WTC11 (cell line): Measurements from ENCODE around the gene MEGF11. TPM values are rescaled to one million over a fixed set of nuclear protein-coding genes. Genes with fewer than 3 reads are reported as not detected.

Source experiments
- ATAC-seq: fragments of 200-7000 bp; cut with Tn5 transposase; 2 replicates; pipeline ENCODE4 v1.10.0; 2021; ENCODE audit warnings: mild to moderate bottlenecking, moderate library complexity
- CTCF ChIA-PET: fragments of 300-600 bp; sonication (Branson Sonifier 250); formaldehyde crosslinking; loops from one replicate; lab custom pipeline; 2021; ENCODE audit warnings: antibody characterized with exemption; lab: Charles Lee
- POLR2A ChIA-PET: fragments of 350-600 bp; sonication (Branson Sonifier 250); formaldehyde crosslinking; loops from one replicate; lab custom pipeline; 2021; ENCODE audit warnings: antibody characterized with exemption; lab: Charles Lee
- DNase-seq: peaks from one replicate; pipeline ENCODE4 v3.0.0; 2021; ENCODE audit warnings: low spot score
- H3K27ac Mint-ChIP-seq: 2 replicates; pipeline ENCODE4 v1.8.0; 2021; ENCODE audit warnings: mixed read lengths
- H3K27me3 Mint-ChIP-seq: 2 replicates; pipeline ENCODE4 v1.8.0; 2021; ENCODE audit warnings: low read depth, mild to moderate bottlenecking, moderate library complexity, mixed read lengths
- H3K36me3 Mint-ChIP-seq: 2 replicates; pipeline ENCODE4 v1.8.0; 2021; ENCODE audit warnings: mixed read lengths
- H3K4me1 Mint-ChIP-seq: 2 replicates; pipeline ENCODE4 v1.8.0; 2022; ENCODE audit warnings: mixed read lengths
- H3K4me3 Mint-ChIP-seq: 2 replicates; pipeline ENCODE4 v1.8.0; 2021; ENCODE audit warnings: mild to moderate bottlenecking, moderate library complexity, mixed read lengths
- H3K9me3 Mint-ChIP-seq: 2 replicates; pipeline ENCODE4 v1.8.0; 2021; ENCODE audit warnings: mixed read lengths
- ATF3 ChIP-seq: sonication (generic); formaldehyde crosslinking; conservative IDR thresholded peaks from 2 replicates; pipeline ENCODE4 v1.8.1; 2022; ENCODE audit warnings: mild to moderate bottlenecking, missing genetic modification reagents
- CREM ChIP-seq: sonication (generic); formaldehyde crosslinking; IDR thresholded peaks from 2 replicates; pipeline ENCODE4 v1.8.1; 2022; ENCODE audit warnings: mild to moderate bottlenecking, missing genetic modification reagents, moderate library complexity
- ELF4 ChIP-seq: sonication (generic); formaldehyde crosslinking; IDR thresholded peaks from 2 replicates; pipeline ENCODE4 v1.8.1; 2022; ENCODE audit warnings: low read depth, mild to moderate bottlenecking, moderate library complexity, missing genetic modification reagents
- ESRRA ChIP-seq: sonication (generic); formaldehyde crosslinking; IDR thresholded peaks from 2 replicates; pipeline ENCODE4 v1.8.1; 2022; ENCODE audit warnings: mild to moderate bottlenecking, missing genetic modification reagents, borderline replicate concordance
- ETV6 ChIP-seq: sonication (generic); formaldehyde crosslinking; IDR thresholded peaks from 2 replicates; pipeline ENCODE4 v1.8.1; 2022; ENCODE audit warnings: mild to moderate bottlenecking, missing genetic modification reagents
- FOXJ3 ChIP-seq: sonication (generic); formaldehyde crosslinking; IDR thresholded peaks from 2 replicates; pipeline ENCODE4 v1.9.0; 2021; ENCODE audit warnings: missing genetic modification reagents, mild to moderate bottlenecking, borderline replicate concordance
- FOXK1 ChIP-seq: sonication (generic); formaldehyde crosslinking; IDR thresholded peaks from 2 replicates; pipeline ENCODE4 v1.8.0; 2022; ENCODE audit warnings: mild to moderate bottlenecking, moderate library complexity, missing genetic modification reagents
- FOXP1 ChIP-seq: sonication (generic); formaldehyde crosslinking; IDR thresholded peaks from 2 replicates; pipeline ENCODE4 v1.8.0; 2022; ENCODE audit warnings: missing genetic modification reagents, mild to moderate bottlenecking, moderate library complexity, borderline replicate concordance
- KAT7 ChIP-seq: sonication (generic); formaldehyde crosslinking; IDR thresholded peaks from 2 replicates; pipeline ENCODE4 v1.8.1; 2023; ENCODE audit warnings: missing genetic modification reagents, mild to moderate bottlenecking, borderline replicate concordance
- MXD4 ChIP-seq: fragments of 250-450 bp; sonication (Bioruptor Pico); IDR thresholded peaks from 2 replicates; pipeline ENCODE4 v1.8.0; 2021; ENCODE audit warnings: mild to moderate bottlenecking, moderate library complexity, borderline replicate concordance
- OVOL2 ChIP-seq: fragments of 250-450 bp; sonication (Bioruptor Pico); IDR thresholded peaks from 2 replicates; pipeline ENCODE4 v1.9.0; 2021; ENCODE audit warnings: mild to moderate bottlenecking, borderline replicate concordance
- PRRX2 ChIP-seq: fragments of 250-450 bp; sonication (Bioruptor Pico); IDR thresholded peaks from 2 replicates; pipeline ENCODE4 v1.8.0; 2021; ENCODE audit warnings: mild to moderate bottlenecking
- RELA ChIP-seq: sonication (generic); formaldehyde crosslinking; IDR thresholded peaks from 2 replicates; pipeline ENCODE4 v1.8.1; 2022; ENCODE audit warnings: missing genetic modification reagents, mild to moderate bottlenecking, borderline replicate concordance
- SMAD3 ChIP-seq: sonication (generic); formaldehyde crosslinking; IDR thresholded peaks from 2 replicates; pipeline ENCODE4 v1.8.0; 2022; ENCODE audit warnings: missing genetic modification reagents, mild to moderate bottlenecking, borderline replicate concordance
- TP53 ChIP-seq: sonication (generic); formaldehyde crosslinking; IDR thresholded peaks from 2 replicates; pipeline ENCODE4 v1.8.1; 2023; ENCODE audit warnings: mild to moderate bottlenecking, missing genetic modification reagents
- ZNF263 ChIP-seq: sonication (generic); formaldehyde crosslinking; IDR thresholded peaks from 2 replicates; pipeline ENCODE4 v1.8.1; 2022; ENCODE audit warnings: low read depth, mild to moderate bottlenecking, moderate library complexity, missing genetic modification reagents
- total RNA-seq: library from RNA; stranded (reverse); gene quantifications from 3 replicates; pipeline ENCODE4 v1.2.3, GENCODE V29; 2021
- TF ChIP-seq, protein P1 (sequence below): sonication (generic); formaldehyde crosslinking; IDR thresholded peaks from 2 replicates; pipeline ENCODE4 v1.8.1; 2022; ENCODE audit warnings: low read depth, mild to moderate bottlenecking, moderate library complexity, missing genetic modification reagents, borderline replicate concordance
- TF ChIP-seq, protein P2 (sequence below): fragments of 250-450 bp; sonication (Bioruptor Pico); IDR thresholded peaks from 2 replicates; pipeline ENCODE4 v1.9.0; 2021; ENCODE audit warnings: mild to moderate bottlenecking
- TF ChIP-seq, protein P3 (sequence below): sonication (generic); formaldehyde crosslinking; IDR thresholded peaks from 2 replicates; pipeline ENCODE4 v1.8.0; 2023; ENCODE audit warnings: mild to moderate bottlenecking, missing genetic modification reagents
- TF ChIP-seq, protein P4 (sequence below): sonication (generic); formaldehyde crosslinking; IDR thresholded peaks from 2 replicates; pipeline ENCODE4 v1.8.0; 2023; ENCODE audit warnings: missing genetic modification reagents, mild to moderate bottlenecking, borderline replicate concordance

MEGF11 gene
- total RNA-seq, 1 experiment from 2014 or later = 3.3 TPM

DNA sequence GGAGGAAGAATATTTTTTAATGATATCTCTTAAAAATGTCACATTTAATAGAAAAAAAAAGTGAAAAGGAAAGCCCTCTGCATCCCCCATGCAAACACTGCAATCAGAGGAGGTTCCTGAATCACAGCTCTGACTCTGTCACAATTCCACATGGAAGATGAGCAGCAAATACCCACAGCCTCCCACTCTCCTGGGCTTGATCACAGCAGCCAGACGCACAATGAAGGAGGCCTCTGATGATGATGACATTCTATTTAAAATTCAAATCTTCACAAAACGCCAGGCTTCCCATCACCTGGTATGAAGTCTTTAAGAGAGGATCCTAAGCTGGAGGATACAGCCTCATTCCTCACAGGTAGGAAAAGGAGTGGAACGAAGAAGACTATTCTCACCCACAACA lies 30.7 kb upstream of the MEGF11 start (continued):
- no peak for TF ChIP-seq ATF3
- TF ChIP-seq FOXJ3 = no peak
- TF ChIP-seq TP53 (CRISPR knock-in tag) = no peak
- TF ChIP-seq ETV6 (CRISPR knock-in tag) = no peak
- TF ChIP-seq, protein P1, sequence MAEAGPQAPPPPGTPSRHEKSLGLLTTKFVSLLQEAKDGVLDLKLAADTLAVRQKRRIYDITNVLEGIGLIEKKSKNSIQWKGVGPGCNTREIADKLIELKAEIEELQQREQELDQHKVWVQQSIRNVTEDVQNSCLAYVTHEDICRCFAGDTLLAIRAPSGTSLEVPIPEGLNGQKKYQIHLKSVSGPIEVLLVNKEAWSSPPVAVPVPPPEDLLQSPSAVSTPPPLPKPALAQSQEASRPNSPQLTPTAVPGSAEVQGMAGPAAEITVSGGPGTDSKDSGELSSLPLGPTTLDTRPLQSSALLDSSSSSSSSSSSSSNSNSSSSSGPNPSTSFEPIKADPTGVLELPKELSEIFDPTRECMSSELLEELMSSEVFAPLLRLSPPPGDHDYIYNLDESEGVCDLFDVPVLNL (CRISPR knock-in tag) = no peak
- no peak for TF ChIP-seq ZNF263 (CRISPR knock-in tag)
- TF ChIP-seq, protein P2, sequence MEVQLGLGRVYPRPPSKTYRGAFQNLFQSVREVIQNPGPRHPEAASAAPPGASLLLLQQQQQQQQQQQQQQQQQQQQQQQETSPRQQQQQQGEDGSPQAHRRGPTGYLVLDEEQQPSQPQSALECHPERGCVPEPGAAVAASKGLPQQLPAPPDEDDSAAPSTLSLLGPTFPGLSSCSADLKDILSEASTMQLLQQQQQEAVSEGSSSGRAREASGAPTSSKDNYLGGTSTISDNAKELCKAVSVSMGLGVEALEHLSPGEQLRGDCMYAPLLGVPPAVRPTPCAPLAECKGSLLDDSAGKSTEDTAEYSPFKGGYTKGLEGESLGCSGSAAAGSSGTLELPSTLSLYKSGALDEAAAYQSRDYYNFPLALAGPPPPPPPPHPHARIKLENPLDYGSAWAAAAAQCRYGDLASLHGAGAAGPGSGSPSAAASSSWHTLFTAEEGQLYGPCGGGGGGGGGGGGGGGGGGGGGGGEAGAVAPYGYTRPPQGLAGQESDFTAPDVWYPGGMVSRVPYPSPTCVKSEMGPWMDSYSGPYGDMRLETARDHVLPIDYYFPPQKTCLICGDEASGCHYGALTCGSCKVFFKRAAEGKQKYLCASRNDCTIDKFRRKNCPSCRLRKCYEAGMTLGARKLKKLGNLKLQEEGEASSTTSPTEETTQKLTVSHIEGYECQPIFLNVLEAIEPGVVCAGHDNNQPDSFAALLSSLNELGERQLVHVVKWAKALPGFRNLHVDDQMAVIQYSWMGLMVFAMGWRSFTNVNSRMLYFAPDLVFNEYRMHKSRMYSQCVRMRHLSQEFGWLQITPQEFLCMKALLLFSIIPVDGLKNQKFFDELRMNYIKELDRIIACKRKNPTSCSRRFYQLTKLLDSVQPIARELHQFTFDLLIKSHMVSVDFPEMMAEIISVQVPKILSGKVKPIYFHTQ (CRISPR knock-in tag) = no peak
- TF ChIP-seq, all 79 proteins: peak for 0

- CTCF ChIA-PET = no interaction called here
- POLR2A ChIA-PET = no interaction called here
- no peak overlapping the region for H3K4me3 Mint-ChIP-seq
- DNase-seq (no peak), ATAC-seq (no peak)
- H3K27ac Mint-ChIP-seq = no peak overlapping the region
- H3K4me1 Mint-ChIP-seq = peaks cover 10% of the 10 kb centered on the region; the same call in 1 of the 2 replicates
- peaks cover 15% of the 10 kb centered on the region for H3K9me3 Mint-ChIP-seq
- H3K27me3 Mint-ChIP-seq = no peaks in the 10 kb centered on the region
- H3K36me3 Mint-ChIP-seq = no peaks in the 10 kb centered on the region
- TF ChIP-seq ESRRA = no peak
- no peak for TF ChIP-seq OVOL2
- TF ChIP-seq, protein P3, sequence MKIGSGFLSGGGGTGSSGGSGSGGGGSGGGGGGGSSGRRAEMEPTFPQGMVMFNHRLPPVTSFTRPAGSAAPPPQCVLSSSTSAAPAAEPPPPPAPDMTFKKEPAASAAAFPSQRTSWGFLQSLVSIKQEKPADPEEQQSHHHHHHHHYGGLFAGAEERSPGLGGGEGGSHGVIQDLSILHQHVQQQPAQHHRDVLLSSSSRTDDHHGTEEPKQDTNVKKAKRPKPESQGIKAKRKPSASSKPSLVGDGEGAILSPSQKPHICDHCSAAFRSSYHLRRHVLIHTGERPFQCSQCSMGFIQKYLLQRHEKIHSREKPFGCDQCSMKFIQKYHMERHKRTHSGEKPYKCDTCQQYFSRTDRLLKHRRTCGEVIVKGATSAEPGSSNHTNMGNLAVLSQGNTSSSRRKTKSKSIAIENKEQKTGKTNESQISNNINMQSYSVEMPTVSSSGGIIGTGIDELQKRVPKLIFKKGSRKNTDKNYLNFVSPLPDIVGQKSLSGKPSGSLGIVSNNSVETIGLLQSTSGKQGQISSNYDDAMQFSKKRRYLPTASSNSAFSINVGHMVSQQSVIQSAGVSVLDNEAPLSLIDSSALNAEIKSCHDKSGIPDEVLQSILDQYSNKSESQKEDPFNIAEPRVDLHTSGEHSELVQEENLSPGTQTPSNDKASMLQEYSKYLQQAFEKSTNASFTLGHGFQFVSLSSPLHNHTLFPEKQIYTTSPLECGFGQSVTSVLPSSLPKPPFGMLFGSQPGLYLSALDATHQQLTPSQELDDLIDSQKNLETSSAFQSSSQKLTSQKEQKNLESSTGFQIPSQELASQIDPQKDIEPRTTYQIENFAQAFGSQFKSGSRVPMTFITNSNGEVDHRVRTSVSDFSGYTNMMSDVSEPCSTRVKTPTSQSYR (CRISPR knock-in tag) = no peak
- no peak for TF ChIP-seq ELF4 (CRISPR knock-in tag)
- TF ChIP-seq MXD4 (CRISPR knock-in tag) = no peak
- TF ChIP-seq PRRX2 (CRISPR knock-in tag) = no peak
- no peak for TF ChIP-seq FOXP1 (CRISPR knock-in tag)
- TF ChIP-seq FOXK1 (CRISPR knock-in tag) = no peak
- TF ChIP-seq KAT7 = no peak
- TF ChIP-seq CREM (CRISPR knock-in tag) = no peak
- TF ChIP-seq SMAD3 (CRISPR knock-in tag) = no peak
- TF ChIP-seq RELA (CRISPR knock-in tag) = no peak
- TF ChIP-seq, protein P2 (CRISPR knock-in tag) = no peak
- TF ChIP-seq, protein P4, sequence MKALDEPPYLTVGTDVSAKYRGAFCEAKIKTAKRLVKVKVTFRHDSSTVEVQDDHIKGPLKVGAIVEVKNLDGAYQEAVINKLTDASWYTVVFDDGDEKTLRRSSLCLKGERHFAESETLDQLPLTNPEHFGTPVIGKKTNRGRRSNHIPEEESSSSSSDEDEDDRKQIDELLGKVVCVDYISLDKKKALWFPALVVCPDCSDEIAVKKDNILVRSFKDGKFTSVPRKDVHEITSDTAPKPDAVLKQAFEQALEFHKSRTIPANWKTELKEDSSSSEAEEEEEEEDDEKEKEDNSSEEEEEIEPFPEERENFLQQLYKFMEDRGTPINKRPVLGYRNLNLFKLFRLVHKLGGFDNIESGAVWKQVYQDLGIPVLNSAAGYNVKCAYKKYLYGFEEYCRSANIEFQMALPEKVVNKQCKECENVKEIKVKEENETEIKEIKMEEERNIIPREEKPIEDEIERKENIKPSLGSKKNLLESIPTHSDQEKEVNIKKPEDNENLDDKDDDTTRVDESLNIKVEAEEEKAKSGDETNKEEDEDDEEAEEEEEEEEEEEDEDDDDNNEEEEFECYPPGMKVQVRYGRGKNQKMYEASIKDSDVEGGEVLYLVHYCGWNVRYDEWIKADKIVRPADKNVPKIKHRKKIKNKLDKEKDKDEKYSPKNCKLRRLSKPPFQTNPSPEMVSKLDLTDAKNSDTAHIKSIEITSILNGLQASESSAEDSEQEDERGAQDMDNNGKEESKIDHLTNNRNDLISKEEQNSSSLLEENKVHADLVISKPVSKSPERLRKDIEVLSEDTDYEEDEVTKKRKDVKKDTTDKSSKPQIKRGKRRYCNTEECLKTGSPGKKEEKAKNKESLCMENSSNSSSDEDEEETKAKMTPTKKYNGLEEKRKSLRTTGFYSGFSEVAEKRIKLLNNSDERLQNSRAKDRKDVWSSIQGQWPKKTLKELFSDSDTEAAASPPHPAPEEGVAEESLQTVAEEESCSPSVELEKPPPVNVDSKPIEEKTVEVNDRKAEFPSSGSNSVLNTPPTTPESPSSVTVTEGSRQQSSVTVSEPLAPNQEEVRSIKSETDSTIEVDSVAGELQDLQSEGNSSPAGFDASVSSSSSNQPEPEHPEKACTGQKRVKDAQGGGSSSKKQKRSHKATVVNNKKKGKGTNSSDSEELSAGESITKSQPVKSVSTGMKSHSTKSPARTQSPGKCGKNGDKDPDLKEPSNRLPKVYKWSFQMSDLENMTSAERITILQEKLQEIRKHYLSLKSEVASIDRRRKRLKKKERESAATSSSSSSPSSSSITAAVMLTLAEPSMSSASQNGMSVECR (CRISPR knock-in tag) = no peak
Observed at GRCh38 chr15:66278671-66279070, 25.1 kb upstream of the MEGF11 start.
